GM18909 (cell line): ENCODE measurements around the gene INHBB.
"Not testable (repeated sequence)": the region's sequence is repeated elsewhere in the genome, so short reads cannot be mapped to it uniquely, and the experiment has no call there.

Experiments used
- ATAC-seq: cut with Tn5 transposase; IDR thresholded peaks from one replicate; pipeline ENCODE4 v1.9.1; 2021; ENCODE audit warnings: mild to moderate bottlenecking; ENCODE audit not compliant: unreplicated experiment, poor library complexity

INHBB gene

GRCh38 chr2:120376679-120377640 is 31.0 kb downstream of the INHBB start:
- no peak for ATAC-seq

- no peak for ATAC-seq
These were observed 32.7 kb downstream of the INHBB start for GRCh38 chr2:120378605-120379004.

- ATAC-seq = no peak
These were observed 34.3 kb downstream of the INHBB start for GRCh38 chr2:120379916-120380893.

GRCh38 chr2:120381192-120381591 is 35.3 kb downstream of the INHBB start:
- no peak for ATAC-seq

GRCh38 chr2:120381661-120382060 is 35.7 kb downstream of the INHBB start:
- ATAC-seq = no peak

GRCh38 chr2:120382541-120383144 is 36.7 kb downstream of the INHBB start:
- ATAC-seq = no peak

- no peak for ATAC-seq
These were observed 37.3 kb downstream of the INHBB start for GRCh38 chr2:120383191-120383590.

GRCh38 chr2:120383631-120384340 is 37.9 kb downstream of the INHBB start:
- no peak for ATAC-seq

GRCh38 chr2:120384486-120385354 is 38.8 kb downstream of the INHBB start:
- no peak for ATAC-seq

GRCh38 chr2:120385355-120386127 is 39.6 kb downstream of the INHBB start:
- no peak for ATAC-seq

- no peak for ATAC-seq
These were observed 42.5 kb downstream of the INHBB start for GRCh38 chr2:120388222-120389035.

GRCh38 chr2:120389036-120389391 is 43.1 kb downstream of the INHBB start:
- no peak for ATAC-seq

GRCh38 chr2:120390381-120391055 is 44.6 kb downstream of the INHBB start:
- no peak for ATAC-seq

GRCh38 chr2:120391382-120391781 is 45.4 kb downstream of the INHBB start:
- not testable (repeated sequence) for ATAC-seq

GRCh38 chr2:120391911-120392665 is 46.2 kb downstream of the INHBB start:
- no peak for ATAC-seq

- ATAC-seq = no peak
These were observed 47.0 kb downstream of the INHBB start for GRCh38 chr2:120392923-120393322.
